SH-SY5Y (cell line): Measurements from ENCODE around the gene ARSJ.

ENCODE experiments used
- GATA2 ChIP-seq: IDR thresholded peaks from 2 replicates; pipeline ENCODE4 v1.6.1; 2011; ENCODE audit warnings: mild to moderate bottlenecking, low read depth, low read length
- GATA3 ChIP-seq: IDR thresholded peaks from 2 replicates; pipeline ENCODE4 v1.6.1; 2011; ENCODE audit warnings: low read depth, mild to moderate bottlenecking, low read length, moderate library complexity

GRCh38 chr4:113866611-113867010 lies 112.8 kb downstream of the ARSJ start:
- TF ChIP-seq GATA3 (no peak), GATA2 (no peak)
